ENCODE measurements around the gene CCDC149. TPM values are rescaled to one million over a fixed set of nuclear protein-coding genes. Genes with fewer than 3 reads are reported as not detected.

The CCDC149 gene
- total RNA-seq, 1 experiment from 2014 or later, result 2.4 TPM

DNA sequence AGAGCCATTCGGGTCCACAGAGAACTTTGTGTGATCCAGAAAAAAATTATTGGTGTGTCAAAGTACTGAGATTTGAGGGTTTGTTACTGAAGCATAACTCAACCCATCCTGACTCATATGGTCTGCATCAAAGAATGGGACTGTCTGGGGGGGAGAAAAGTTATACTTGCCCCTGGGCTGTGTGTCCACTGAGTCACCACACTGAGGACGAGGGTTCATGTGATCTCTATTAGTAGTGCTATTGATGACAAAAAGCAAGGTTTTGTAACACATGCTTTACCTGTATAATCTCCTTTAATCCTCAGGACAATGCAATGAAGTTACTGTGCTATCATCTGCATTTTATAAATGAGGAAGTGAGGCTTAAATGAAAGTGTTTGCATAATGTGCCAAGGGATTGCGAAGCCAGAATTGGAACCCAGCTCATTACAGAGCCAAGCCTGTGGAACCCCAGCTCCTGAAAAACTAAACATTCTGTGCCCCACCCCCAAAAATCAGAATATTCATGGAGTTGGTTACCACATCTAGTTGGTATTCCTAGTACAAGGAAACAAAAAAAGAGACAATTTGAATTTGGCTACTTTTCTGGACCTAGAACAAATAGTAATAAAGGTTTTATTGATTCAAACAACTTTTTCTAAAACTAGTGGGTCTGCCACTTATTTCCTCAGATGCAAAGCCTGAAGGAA is 31.2 kb downstream of the CCDC149 start:
- DNase-seq (ENCODE audit: extremely low read depth, low read depth), result no peak

DNA sequence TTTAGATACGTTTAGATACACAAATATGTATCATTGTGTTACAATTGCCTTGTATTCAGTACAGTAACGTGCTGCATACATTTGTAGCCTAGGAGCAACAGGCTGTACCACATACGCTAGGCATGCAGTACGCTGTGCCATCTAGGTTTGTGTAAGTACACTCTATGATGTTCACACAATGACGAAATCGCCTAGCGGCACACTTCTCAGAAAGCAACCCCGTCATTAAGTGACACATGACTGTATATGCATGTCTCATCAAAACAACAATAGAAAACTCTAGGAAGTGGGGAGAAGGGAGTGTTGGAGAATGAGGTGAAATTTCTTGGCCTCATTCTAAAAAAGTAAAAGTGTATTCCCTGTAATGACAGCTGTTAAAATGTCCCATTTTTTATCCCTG is 32.7 kb downstream of the CCDC149 start:
- DNase-seq (ENCODE audit: extremely low read depth, low read depth), result no peak

- no peak for DNase-seq (ENCODE audit: extremely low read depth, low read depth)
Observed at GRCh38 chr4:24878636-24879016, 34.2 kb downstream of the CCDC149 start.

GRCh38 chr4:24877868-24878635 is 34.8 kb downstream of the CCDC149 start:
- no peak for DNase-seq (ENCODE audit: extremely low read depth, low read depth)

GRCh38 chr4:24876431-24876830 is 36.4 kb downstream of the CCDC149 start:
- DNase-seq (ENCODE audit: extremely low read depth, low read depth), result no peak

GRCh38 chr4:24872720-24873119 is 40.1 kb downstream of the CCDC149 start:
- DNase-seq (ENCODE audit: extremely low read depth, low read depth), result no peak

DNA sequence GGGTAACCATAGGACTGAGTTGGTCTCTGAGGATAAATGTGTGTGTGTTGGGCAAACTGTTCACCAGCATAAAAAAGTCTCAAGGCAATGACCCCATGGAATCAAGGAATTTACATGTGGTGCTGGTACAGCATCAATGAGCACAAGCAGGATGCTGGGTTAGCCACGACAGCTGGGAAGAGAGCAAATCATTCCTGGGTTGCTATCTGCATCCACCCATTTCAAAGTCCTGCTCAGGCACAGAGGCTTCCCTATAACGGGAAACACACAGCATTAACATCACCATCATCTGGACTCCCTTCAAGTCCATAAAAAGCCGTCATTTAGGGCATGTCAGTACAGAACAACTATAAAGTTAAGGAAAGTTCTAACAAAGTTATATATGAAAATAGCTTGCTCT is 41.6 kb downstream of the CCDC149 start:
- DNase-seq (ENCODE audit: extremely low read depth, low read depth), result no peak

DNA sequence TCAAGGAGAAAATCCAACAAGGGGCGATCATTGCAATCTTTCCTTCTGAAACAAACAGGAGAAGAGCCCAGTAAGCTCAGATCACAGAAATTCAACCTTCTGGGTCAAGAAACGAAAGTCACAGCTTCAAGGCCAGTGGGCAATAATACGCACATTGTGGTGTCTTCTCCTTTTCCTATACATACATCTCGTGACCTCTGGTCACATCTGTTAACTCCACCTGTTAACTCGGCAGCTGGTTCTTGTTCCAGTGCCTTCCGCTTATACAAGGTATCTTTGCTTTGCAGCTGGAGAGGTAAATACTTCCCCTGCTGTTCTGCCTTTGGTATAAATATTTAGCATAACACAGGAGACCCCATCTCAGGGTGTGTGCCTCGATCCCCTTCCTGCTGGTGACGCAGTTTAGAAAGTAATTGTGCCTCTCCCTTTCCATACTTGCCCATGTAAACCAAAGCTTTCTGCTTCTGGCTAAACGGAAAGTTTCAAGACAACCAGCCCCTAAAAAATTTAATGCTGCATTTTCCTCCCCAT is 45.0 kb downstream of the CCDC149 start:
- no peak for DNase-seq (ENCODE audit: extremely low read depth, low read depth)

DNA sequence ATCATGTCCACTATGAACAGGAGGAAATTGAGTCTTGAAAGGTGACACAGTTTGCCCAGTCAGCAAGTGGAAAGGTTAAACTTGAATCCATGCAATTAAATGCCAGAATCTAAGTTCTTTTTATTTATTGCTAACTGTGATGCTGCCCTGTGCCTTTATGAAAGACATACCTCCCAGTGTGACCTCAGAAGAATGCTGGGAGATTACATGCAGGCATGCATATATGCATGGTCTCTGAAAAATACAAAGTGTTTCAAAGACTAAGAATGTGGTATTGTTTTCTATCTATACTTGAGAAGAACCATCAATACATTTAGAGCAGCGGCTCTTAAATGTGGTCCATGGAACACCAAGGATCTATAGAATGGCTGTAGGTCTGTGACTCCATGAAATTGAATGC is 45.6 kb downstream of the CCDC149 start:
- no peak for DNase-seq (ENCODE audit: extremely low read depth, low read depth)

DNA sequence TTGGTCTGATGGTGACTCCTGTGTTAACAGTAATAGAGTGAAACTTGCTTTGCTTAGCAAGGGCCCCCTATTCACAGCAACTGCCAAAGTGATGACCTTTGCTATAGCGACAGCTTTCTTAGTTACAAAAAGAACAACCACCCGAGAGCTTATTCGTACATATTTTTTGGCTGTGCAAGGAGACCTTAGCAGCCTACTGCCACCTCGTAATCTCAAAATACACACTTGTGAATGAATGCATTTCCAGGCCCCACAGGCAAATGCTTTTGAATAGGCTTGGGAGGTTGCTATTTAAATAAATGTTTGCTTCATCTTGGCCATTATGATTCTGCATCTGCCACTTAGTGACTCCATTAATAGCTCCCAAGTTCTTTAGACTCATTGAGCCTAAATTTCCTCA is 47.4 kb downstream of the CCDC149 start:
- DNase-seq (ENCODE audit: extremely low read depth, low read depth), result no peak

- no peak for DNase-seq (ENCODE audit: extremely low read depth, low read depth)
Observed at GRCh38 chr4:24863799-24864198, 49.0 kb downstream of the CCDC149 start.

DNA sequence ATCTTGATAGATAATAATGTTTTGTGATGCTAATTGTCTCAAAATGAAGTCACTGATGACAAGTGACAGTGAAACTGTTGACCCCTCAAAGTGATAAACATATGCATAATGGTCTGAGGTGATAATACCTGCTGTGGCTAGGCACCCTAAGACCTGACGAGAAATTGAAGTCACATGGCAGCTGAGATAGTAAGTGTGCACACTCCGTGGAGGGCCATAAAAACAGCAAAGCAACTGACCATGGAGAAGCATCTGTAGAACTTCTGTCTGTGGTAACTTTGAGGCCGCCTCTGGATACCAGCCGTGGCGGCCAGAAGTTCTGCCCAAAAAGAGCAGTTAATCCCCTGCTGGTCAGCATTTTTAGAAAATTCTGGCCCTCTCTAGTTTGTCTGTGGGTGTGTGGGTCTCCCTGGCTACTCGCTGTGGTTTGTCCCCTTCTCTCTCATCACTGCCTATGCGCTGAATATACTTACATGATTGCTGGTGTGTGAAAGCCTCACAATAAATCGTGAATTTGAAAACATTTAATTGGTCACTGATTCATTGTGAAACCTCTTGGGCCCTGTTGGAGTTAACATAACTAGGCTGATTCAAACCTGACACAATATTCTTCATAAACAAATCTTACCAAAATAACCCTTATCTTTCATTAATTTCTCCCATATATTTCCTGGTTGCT is 50.6 kb downstream of the CCDC149 start:
- no peak for DNase-seq (ENCODE audit: extremely low read depth, low read depth)

DNA sequence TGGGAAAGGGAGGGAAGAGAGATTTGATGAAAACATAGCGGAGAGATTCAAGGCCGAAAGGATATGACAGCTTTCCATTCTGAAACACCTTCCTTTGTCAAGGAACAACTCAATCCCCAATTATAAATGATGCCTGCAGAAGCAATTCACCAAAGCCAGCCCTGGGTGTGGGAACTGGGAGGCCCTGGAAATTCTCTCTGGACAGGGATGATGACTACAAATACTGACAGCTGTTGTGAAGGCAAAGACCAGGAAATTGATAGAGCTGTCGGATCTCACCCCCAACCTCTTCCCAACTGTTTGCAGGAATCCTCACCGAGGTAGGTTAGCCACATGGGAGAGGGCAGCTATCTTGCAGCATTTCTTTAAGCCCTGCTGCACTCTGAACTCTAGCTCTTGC is 54.3 kb downstream of the CCDC149 start:
- no peak for DNase-seq (ENCODE audit: extremely low read depth, low read depth)

GRCh38 chr4:24858026-24858425 is 54.8 kb downstream of the CCDC149 start:
- no peak for DNase-seq (ENCODE audit: extremely low read depth, low read depth)

GRCh38 chr4:24856586-24856985 is 56.3 kb downstream of the CCDC149 start:
- DNase-seq (ENCODE audit: extremely low read depth, low read depth), result no peak

DNA sequence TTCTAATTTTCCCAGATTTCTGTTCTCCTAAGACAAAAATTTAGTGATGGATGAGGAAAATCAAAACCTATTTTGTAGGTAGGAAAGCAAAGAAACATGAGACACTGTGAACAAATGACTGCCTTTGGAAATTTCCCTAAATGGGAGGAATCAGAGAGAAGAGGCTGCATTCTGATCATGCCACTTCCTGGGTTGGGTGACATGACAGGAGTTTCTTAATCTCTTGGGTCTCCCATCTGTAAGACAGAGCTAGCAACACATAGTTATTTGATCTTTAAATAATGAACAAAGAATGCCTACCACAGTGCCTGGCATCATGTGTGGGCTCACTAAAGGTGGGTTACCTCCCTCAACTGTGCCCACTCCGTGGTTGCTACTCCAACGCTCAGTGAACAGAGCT is 57.1 kb downstream of the CCDC149 start:
- DNase-seq (ENCODE audit: extremely low read depth, low read depth), result no peak

GRCh38 chr4:24853142-24853541 is 59.7 kb downstream of the CCDC149 start:
- no peak for DNase-seq (ENCODE audit: extremely low read depth, low read depth)

DNA sequence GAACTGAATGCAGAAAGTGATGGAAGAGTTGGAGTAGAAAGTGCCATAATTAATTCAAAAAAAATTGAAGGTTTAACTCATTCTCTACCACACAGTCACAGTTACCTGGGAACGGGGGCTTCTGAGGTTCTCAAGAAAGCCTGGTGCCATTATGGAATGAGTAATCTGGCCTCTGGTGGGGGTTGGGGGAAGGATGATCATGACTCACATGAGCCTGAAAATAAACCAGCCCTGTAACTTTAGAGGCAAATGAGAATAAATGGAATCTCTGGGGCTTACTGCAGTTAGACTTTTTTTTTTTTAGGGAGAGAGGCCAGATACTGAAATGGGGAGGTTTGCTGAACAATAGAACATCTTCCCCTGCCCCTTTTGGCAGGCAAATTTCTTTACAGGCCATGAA is 62.2 kb downstream of the CCDC149 start:
- DNase-seq (ENCODE audit: extremely low read depth, low read depth), result no peak

- no peak for DNase-seq (ENCODE audit: extremely low read depth, low read depth)
Observed at GRCh38 chr4:24849756-24850155, 63.1 kb downstream of the CCDC149 start.

- no peak for DNase-seq (ENCODE audit: extremely low read depth, low read depth)
Observed at GRCh38 chr4:24849351-24849750, 63.5 kb downstream of the CCDC149 start.

- DNase-seq (ENCODE audit: extremely low read depth, low read depth), result no peak
Observed at GRCh38 chr4:24846716-24847115, 66.1 kb downstream of the CCDC149 start.

DNA sequence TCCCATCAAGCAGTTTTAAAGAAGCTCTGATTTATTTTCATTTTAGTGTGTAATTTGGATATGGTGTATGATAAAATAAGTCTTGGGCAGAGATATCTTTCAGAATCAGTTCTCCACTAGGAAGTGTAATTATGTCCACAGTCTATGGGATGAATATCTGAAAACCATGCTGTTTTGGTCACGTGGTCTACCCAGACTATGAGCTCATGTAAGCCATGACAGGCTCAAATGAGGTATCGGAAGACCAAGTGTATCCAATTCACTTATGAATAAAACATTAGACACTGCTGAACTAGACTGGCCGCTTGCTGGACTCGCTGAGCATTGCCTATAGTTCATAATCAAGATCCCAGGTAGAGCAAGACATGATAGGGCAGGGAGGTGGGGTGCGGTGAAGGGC is 66.9 kb downstream of the CCDC149 start:
- no peak for DNase-seq (ENCODE audit: extremely low read depth, low read depth)
